Cardiac muscle cell (in vitro differentiated cells and primary cell): ENCODE measurements around the gene CTNND1. TPM values are rescaled to one million over a fixed set of nuclear protein-coding genes. Genes with fewer than 3 reads are reported as not detected.
A peak's percentile ranks its signal among the peaks of the same experiment; 100 is the strongest.
"Not testable (repeated sequence)": the region's sequence is repeated elsewhere in the genome, so short reads cannot be mapped to it uniquely, and the experiment has no call there.

Experiments used
- DNase-seq, 2 donors: peaks; one replicate each; pipeline versions ENCODE4 v3.0.0 to v3.0.0-alpha.2; 2010 to 2017; ENCODE audit warnings: low read depth in 1 of 2, low spot score in 1 of 2
- H3K27ac ChIP-seq: fragments of 200-600 bp; sonication (generic); 2 replicates; pipeline ENCODE4 v1.5.1; 2016
- H3K27me3 ChIP-seq: fragments of 200-600 bp; sonication (generic); 2 replicates; pipeline ENCODE4 v1.6.0; 2016; ENCODE audit warnings: control low read depth
- H3K36me3 ChIP-seq: fragments of 200-600 bp; sonication (generic); 2 replicates; pipeline ENCODE4 v1.5.1; 2016; ENCODE audit warnings: control low read depth
- H3K4me1 ChIP-seq: fragments of 200-600 bp; sonication (generic); 2 replicates; pipeline ENCODE4 v1.8.1; 2017; ENCODE audit warnings: low read depth, mild to moderate bottlenecking, mixed run types
- H3K4me3 ChIP-seq: fragments of 200-600 bp; sonication (generic); 2 replicates; pipeline ENCODE4 v1.5.1; 2016; ENCODE audit warnings: mild to moderate bottlenecking
- H3K9me3 ChIP-seq: fragments of 200-600 bp; sonication (generic); 2 replicates; pipeline ENCODE4 v1.5.1; 2017; ENCODE audit warnings: low read depth, mild to moderate bottlenecking, control low read depth
- polyA plus RNA-seq: library from polyadenylated mRNA; unstranded; fragments of >200 nt; fragmentation: Nextera tagmentation; extraction: Ambion mirVana; gene quantifications from 2 replicates; pipeline ENCODE4 v1.2.1, GENCODE V29; 2016
- total RNA-seq: library from RNA; depleted of rRNA; stranded (reverse); fragments of >200 nt; gene quantifications from 2 replicates; pipeline ENCODE4 v1.2.3, GENCODE V29; 2016
- TF ChIP-seq, protein P1 (sequence below): IDR thresholded peaks from 2 replicates; pipeline ENCODE4 v1.5.1; 2012; ENCODE audit warnings: low read depth, mild to moderate bottlenecking, low read length

The CTNND1 gene
- total and polyA plus RNA-seq, 2 experiments from 2014 or later = 95.4 to 125 TPM

DNA sequence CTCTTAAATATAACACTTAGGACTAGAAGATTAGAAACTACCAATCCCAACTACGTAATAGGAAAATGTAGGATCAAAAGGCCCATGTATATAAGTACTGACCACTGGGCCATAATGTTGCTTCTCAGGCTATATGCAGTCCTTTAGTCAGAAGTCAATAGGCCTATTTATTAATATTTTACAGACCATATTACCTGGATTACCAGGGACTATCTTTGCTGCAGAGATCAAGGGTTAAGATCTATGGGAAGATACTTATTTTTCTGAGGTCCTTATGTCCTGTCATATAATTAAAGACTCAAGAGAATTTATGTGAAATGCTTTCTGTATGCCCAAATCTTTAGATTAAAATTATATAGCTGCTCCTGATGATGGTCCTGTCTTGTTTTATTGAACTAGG is 57.2 kb downstream of the CTNND1 start:
- no peak for DNase-seq
- Histone ChIP-seq H3K4me1 (no peaks in the 10 kb centered on the region), H3K36me3 (peaks cover 45% of the 10 kb centered on the region), H3K9me3 (no peaks in the 10 kb centered on the region), H3K27ac (peak overlapping the region; percentile 69), H3K4me3 (no peak overlapping the region), H3K27me3 (no peaks in the 10 kb centered on the region)
- TF ChIP-seq, protein P1, sequence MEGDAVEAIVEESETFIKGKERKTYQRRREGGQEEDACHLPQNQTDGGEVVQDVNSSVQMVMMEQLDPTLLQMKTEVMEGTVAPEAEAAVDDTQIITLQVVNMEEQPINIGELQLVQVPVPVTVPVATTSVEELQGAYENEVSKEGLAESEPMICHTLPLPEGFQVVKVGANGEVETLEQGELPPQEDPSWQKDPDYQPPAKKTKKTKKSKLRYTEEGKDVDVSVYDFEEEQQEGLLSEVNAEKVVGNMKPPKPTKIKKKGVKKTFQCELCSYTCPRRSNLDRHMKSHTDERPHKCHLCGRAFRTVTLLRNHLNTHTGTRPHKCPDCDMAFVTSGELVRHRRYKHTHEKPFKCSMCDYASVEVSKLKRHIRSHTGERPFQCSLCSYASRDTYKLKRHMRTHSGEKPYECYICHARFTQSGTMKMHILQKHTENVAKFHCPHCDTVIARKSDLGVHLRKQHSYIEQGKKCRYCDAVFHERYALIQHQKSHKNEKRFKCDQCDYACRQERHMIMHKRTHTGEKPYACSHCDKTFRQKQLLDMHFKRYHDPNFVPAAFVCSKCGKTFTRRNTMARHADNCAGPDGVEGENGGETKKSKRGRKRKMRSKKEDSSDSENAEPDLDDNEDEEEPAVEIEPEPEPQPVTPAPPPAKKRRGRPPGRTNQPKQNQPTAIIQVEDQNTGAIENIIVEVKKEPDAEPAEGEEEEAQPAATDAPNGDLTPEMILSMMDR = no peak

DNA sequence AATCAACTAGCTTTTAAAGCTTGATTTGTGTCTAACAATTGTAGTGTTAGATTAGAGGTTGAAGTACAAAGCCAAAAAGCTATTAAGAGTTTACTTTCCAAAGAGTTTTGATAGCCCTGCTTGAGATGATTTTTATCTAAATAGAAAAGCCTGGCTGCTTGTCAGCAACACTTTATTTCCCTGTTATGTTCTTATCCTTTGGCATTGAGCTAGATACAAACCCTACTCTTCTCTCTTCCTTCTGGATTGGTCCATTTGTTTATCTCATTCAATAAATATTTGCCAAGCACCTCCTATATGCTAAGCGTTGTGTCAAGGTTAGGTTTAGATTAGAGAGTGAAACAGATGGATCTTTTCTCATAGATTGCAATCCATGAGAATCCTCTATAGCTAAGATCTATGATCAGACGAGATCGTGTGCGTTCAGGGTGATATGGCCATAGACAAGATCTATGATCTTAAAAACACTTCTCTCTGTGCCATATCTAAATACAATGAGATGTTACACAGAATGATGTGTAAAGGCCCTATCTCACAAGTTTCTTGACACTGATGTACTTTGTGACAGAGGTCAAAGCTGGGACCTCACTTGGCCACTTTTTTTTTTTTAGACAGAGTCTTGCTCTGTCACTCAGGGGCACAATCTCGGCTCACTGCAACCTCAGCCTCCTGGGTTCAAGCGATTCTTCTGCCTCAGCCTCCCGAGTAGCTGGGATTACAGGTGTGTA is 57.8 kb downstream of the CTNND1 start:
- H3K27ac ChIP-seq = peak overlapping the region; percentile 69
- H3K4me1 ChIP-seq = no peaks in the 10 kb centered on the region
- no peak for DNase-seq
- TF ChIP-seq, protein P1 = no peak
- H3K36me3 ChIP-seq = peaks cover 39% of the 10 kb centered on the region
- no peaks in the 10 kb centered on the region for H3K27me3 ChIP-seq
- no peaks in the 10 kb centered on the region for H3K9me3 ChIP-seq
- H3K4me3 ChIP-seq = no peak overlapping the region

DNA sequence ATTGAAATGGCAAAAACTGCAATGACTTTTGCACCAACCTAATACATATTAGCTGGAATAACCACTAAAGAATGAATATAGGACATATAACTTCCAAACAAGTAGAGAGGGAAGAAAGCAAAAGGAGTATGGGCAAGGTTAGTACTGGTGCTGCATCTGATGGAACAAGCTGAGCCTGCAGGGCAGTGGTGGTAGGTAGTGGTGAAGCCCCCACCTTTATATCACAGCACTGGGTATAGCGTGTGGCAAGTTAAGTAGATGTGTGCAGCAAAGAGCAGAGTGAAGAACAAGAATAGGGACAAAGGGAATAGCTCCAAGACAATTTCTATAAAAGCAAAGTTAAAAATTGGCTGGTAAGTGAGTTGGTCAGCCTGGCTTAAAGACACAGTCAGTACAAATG is 62.3 kb downstream of the CTNND1 start:
- H3K27ac ChIP-seq = no peak overlapping the region
- TF ChIP-seq, protein P1 = no peak

GRCh38 chr11:57834852-57835251 is 73.2 kb downstream of the CTNND1 start:
- no peak overlapping the region for H3K4me3 ChIP-seq
- H3K27me3 ChIP-seq = no peaks in the 10 kb centered on the region
- H3K36me3 ChIP-seq = no peaks in the 10 kb centered on the region
- no peak for DNase-seq
- H3K4me1 ChIP-seq = no peaks in the 10 kb centered on the region
- H3K9me3 ChIP-seq = no peaks in the 10 kb centered on the region
- no peak overlapping the region for H3K27ac ChIP-seq
- TF ChIP-seq, protein P1 = no peak

More for the DNA sequence above, 62.3 kb downstream of the CTNND1 start:
- Histone ChIP-seq H3K27me3 (no peaks in the 10 kb centered on the region), H3K9me3 (no peaks in the 10 kb centered on the region), H3K4me3 (no peak overlapping the region), H3K4me1 (no peaks in the 10 kb centered on the region), H3K36me3 (no peaks in the 10 kb centered on the region)
- DNase-seq = no peak

DNA sequence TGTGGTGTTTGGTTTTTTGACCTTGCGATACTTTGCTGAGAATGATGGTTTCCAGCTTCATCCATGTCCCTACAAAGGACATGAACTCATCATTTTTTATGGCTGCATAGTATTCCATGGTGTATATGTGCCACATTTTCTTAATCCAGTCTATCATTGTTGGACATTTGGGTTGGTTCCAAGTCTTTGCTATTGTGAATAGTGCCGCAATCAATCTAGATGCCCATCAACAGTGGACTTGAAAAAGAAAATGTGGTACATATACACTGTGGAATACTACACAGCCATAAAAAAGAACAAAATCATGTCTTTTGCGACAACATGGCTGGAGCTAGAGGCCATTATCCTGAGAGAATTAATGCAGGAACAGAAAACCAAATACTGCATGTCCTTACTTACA is 77.0 kb downstream of the CTNND1 start:
- not testable (repeated sequence) for H3K27ac ChIP-seq, H3K9me3 ChIP-seq, H3K36me3 ChIP-seq, H3K4me3 ChIP-seq, DNase-seq, H3K27me3 ChIP-seq, H3K4me1 ChIP-seq

DNA sequence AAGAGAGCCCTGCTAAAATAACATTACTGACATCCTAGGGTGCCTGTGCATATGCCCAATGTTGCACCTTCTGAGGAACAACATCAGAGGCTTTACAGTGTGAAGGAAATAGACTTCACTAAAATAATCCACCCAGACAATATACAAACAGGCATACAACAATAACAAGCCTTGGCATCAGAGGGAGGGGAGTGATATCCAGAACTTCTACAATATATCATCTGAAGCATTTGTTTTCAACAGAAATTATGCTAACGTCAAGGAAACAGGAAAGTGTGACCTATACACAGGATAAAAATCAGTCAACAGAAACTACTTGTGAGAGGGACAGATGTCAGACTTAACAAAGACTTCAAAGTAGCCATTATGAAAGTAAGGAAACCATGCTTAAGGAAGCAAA is 81.3 kb downstream of the CTNND1 start:
- Histone ChIP-seq H3K27ac (no peak overlapping the region), H3K36me3 (no peaks in the 10 kb centered on the region), H3K27me3 (no peaks in the 10 kb centered on the region), H3K4me3 (no peak overlapping the region), H3K4me1 (no peaks in the 10 kb centered on the region), H3K9me3 (no peaks in the 10 kb centered on the region)
- TF ChIP-seq, protein P1 = no peak
- no peak for DNase-seq
